ENCODE results near the gene RGP1. TPM values are rescaled to one million over a fixed set of nuclear protein-coding genes. Genes with fewer than 3 reads are reported as not detected.

Gene RGP1
- total and polyA plus RNA-seq, 8 donors = 23.0 to 32.1 (median 29.4) TPM

DNA sequence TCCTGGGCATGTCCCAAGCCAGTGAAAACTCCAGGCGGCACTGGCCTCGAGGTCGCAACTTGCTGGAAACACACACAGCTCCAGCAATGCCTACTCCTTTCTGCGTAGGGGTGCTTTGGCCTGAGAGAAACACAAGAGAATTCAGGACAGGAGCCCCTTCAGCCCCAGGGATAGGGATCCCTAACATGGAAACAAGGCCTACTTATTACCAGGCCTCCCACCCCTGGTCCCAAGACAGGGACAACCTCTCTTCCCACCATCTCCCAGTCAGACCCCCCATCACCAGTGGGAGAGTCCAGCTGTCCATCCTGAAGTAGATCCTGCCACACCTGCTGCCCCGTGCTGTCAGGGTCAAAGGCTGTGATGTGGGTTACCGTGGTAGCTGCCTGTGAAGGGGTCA is 8.8 kb upstream of the RGP1 start:
- Histone ChIP-seq H3K9me3 (no peaks in the 10 kb centered on the region), H3K36me3 (peaks cover 6 to 97% of the 10 kb centered on the region in 2 donors), H3K4me1 (peaks cover 5 to 35% of the 10 kb centered on the region in 2 donors), H3K27me3 (no peaks in the 10 kb centered on the region), H3K4me3 (no peak overlapping the region), H3K27ac (no peak overlapping the region)
- intact Hi-C loops (cut with DNase I) = no loop called here
- ATAC-seq (no peak), DNase-seq (no peak)
- TF ChIP-seq, protein P1, sequence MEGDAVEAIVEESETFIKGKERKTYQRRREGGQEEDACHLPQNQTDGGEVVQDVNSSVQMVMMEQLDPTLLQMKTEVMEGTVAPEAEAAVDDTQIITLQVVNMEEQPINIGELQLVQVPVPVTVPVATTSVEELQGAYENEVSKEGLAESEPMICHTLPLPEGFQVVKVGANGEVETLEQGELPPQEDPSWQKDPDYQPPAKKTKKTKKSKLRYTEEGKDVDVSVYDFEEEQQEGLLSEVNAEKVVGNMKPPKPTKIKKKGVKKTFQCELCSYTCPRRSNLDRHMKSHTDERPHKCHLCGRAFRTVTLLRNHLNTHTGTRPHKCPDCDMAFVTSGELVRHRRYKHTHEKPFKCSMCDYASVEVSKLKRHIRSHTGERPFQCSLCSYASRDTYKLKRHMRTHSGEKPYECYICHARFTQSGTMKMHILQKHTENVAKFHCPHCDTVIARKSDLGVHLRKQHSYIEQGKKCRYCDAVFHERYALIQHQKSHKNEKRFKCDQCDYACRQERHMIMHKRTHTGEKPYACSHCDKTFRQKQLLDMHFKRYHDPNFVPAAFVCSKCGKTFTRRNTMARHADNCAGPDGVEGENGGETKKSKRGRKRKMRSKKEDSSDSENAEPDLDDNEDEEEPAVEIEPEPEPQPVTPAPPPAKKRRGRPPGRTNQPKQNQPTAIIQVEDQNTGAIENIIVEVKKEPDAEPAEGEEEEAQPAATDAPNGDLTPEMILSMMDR (IDR thresholded peaks at IDR 0.05) = no peak

DNA sequence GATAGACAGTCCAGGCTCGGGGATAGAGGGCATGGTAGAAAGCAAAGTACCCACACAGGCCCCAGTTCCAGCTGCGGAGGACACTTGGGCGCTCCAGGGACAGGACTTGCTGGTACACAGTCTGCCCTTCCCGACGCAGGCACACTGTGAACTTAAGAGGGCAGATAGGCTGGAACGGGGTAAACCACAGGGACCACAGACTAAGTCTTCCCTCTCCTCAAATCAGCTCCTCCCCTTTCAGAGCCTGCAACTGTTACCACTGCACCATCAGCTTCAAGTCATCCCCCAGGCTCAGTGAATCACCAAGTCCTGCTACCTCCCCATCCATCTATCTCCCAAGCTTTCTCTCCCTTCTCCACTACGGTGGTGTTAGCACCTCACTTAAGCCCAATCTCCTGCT is 7.3 kb upstream of the RGP1 start:
- intact Hi-C loops (cut with DNase I) = no loop called here
- no peaks in the 10 kb centered on the region for H3K9me3 ChIP-seq
- DNase-seq (no peak), ATAC-seq (no peak)
- no peak overlapping the region for H3K27ac ChIP-seq
- no peaks in the 10 kb centered on the region for H3K27me3 ChIP-seq
- H3K36me3 ChIP-seq = peaks cover 6 to 82% of the 10 kb centered on the region in 2 donors
- H3K4me1 ChIP-seq = peaks cover 16 to 38% of the 10 kb centered on the region in 2 donors
- TF ChIP-seq, protein P1 (IDR thresholded peaks at IDR 0.05) = no peak
- no peak overlapping the region for H3K4me3 ChIP-seq

DNA sequence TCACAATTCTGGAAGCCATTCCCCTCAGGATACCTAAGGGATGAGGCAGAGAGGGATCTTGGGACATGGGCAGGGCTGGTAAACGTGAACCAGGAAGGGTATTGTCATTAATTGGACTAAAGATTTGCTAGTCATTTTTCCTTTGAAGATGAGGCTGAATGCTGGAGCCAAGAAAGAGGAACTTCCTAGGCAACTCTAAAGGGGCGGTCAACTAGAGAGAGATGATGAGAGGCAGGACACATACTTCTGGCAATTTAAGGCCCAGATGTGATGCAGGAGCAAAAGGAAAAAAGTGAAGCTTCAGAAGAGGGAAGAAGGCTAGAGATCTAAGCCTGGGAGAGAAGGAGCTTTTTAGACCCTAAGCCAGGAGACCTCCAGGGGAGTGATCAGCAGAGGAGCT is 5.6 kb upstream of the RGP1 start:
- H3K9me3 ChIP-seq = no peaks in the 10 kb centered on the region
- H3K4me1 ChIP-seq = peaks cover 21 to 53% of the 10 kb centered on the region in 2 donors
- H3K27me3 ChIP-seq = no peaks in the 10 kb centered on the region
- DNase-seq = no peak
- peaks cover 6 to 65% of the 10 kb centered on the region in 2 donors for H3K36me3 ChIP-seq
- intact Hi-C loops (cut with DNase I) = no loop called here
- H3K27ac ChIP-seq = no peak overlapping the region
- ATAC-seq = no peak
- TF ChIP-seq, protein P1 (IDR thresholded peaks at IDR 0.05) = no peak
- H3K4me3 ChIP-seq = no peak overlapping the region

DNA sequence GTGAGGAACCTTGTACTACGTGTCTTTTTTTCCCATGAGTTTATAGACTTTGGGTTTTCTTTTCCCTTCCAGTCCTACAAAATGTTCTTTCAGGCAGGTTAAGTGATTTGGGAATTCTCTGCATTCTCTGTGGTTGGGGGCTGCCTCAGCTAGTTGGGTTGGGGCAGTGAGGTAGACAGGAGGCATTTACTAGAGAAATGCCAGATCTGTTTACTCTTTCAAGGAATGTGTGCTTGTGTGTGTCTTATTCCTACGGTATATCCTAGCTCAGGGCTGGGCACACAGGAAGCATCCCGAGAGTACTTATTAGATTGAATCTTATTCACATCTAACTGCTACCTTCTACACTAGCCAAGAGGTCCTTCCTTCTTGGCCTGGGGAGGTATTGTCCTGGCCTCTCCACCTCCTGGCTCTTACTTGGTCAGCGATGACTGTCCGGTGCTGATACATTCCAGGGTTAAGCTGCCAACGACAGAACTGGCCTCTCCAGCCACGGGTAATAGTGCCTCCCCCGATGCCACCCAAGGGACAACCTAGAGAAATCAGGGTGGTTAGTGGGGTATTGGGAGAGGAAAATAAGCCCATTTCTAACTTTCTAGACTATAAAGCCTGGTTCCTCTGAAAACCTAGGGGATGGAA is 5.1 kb upstream of the RGP1 start:
- TF ChIP-seq, protein P1 (IDR thresholded peaks at IDR 0.05) = no peak
- H3K4me3 ChIP-seq = no peak overlapping the region
- peaks cover 6 to 59% of the 10 kb centered on the region in 2 donors for H3K36me3 ChIP-seq
- intact Hi-C loops (cut with DNase I) = no loop called here
- no peak overlapping the region for H3K27ac ChIP-seq
- H3K27me3 ChIP-seq = no peaks in the 10 kb centered on the region
- no peaks in the 10 kb centered on the region for H3K9me3 ChIP-seq
- ATAC-seq = no peak
- H3K4me1 ChIP-seq = peaks cover 21 to 53% of the 10 kb centered on the region in 2 donors
- no peak for DNase-seq

DNA sequence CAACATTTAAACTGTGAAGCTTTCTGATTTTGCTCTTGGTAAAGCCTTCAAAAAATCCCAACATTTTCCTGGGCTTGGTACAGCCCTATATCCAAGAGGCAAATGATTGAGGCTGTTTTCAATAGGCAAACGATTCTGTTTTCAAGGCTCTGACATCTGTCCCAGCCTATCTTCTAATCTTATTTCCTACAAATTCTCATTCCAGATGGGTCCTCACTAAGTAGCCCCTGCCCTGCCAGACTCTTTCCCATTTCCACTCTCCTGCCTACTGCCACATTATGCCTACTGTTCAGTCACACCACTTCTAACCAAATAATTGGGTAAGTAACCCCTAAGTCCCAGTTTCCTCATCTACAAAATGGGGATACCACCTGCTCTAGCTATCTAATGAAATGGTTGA is 3.5 kb upstream of the RGP1 start:
- H3K36me3 ChIP-seq = peaks cover 6 to 44% of the 10 kb centered on the region in 2 donors
- DNase-seq (no peak), ATAC-seq (no peak)
- peak overlapping the region in 1 of 2 donors; percentile 93 for H3K4me3 ChIP-seq
- H3K27me3 ChIP-seq = no peaks in the 10 kb centered on the region
- TF ChIP-seq, protein P1 (IDR thresholded peaks at IDR 0.05) = no peak
- H3K4me1 ChIP-seq = peaks cover 28 to 64% of the 10 kb centered on the region in 2 donors
- H3K9me3 ChIP-seq = no peaks in the 10 kb centered on the region
- intact Hi-C loops (cut with DNase I) = no loop called here
- H3K27ac ChIP-seq = no peak overlapping the region
